Muscle layer of duodenum (tissue), 2 donors: ENCODE results near the gene SNTG2.
"Not testable (repeated sequence)": the region's sequence is repeated elsewhere in the genome, so short reads cannot be mapped to it uniquely, and the experiment has no call there.

Experiments used
- H3K27ac ChIP-seq: one replicate; pipeline ENCODE4 v1.7.0; 2013; ENCODE audit warnings: mild to moderate bottlenecking, low read length
- H3K27me3 ChIP-seq: one replicate; pipeline ENCODE4 v1.7.0; 2013; ENCODE audit warnings: low read depth, mild to moderate bottlenecking, control low read depth, low read length
- H3K36me3 ChIP-seq, 2 donors: one replicate each; pipeline ENCODE4 v1.7.0; 2013; ENCODE audit warnings: low read length in 2 of 2, control low read depth in 1 of 2, mild to moderate bottlenecking in 1 of 2; ENCODE audit not compliant: insufficient read depth in 2 of 2, control insufficient read depth in 1 of 2
- H3K4me1 ChIP-seq, 2 donors: one replicate each; pipeline ENCODE4 v1.7.0; 2013; ENCODE audit warnings: low read length in 2 of 2, mild to moderate bottlenecking in 2 of 2, control low read depth in 1 of 2, moderate library complexity in 1 of 2; ENCODE audit not compliant: insufficient read depth in 2 of 2, control insufficient read depth in 1 of 2
- H3K4me3 ChIP-seq, 2 donors: one replicate each; pipeline ENCODE4 v1.7.0; 2013; ENCODE audit warnings: low read length in 2 of 2, low read depth in 1 of 2, mild to moderate bottlenecking in 1 of 2
- H3K9me3 ChIP-seq, 2 donors: one replicate each; pipeline ENCODE4 v1.7.0; 2013; ENCODE audit warnings: low read length in 2 of 2, control low read depth in 1 of 2, mild to moderate bottlenecking in 1 of 2; ENCODE audit not compliant: control insufficient read depth in 1 of 2
- donor health status: healthy.

Gene SNTG2

GRCh38 chr2:1414121-1414520 is 463.5 kb downstream of the SNTG2 start:
- Histone ChIP-seq H3K4me3 (no peak overlapping the region), H3K36me3 (no peaks in the 10 kb centered on the region), H3K27ac (no peak overlapping the region), H3K4me1 (no peaks in the 10 kb centered on the region), H3K9me3 (no peaks in the 10 kb centered on the region), H3K27me3 (no peaks in the 10 kb centered on the region)

- not testable (repeated sequence) for H3K36me3 ChIP-seq, H3K4me1 ChIP-seq, H3K9me3 ChIP-seq, H3K4me3 ChIP-seq, H3K27me3 ChIP-seq, H3K27ac ChIP-seq
Observed at GRCh38 chr2:1414901-1415300, 464.3 kb downstream of the SNTG2 start.

GRCh38 chr2:1415501-1415900 is 464.9 kb downstream of the SNTG2 start:
- no peaks in the 10 kb centered on the region for H3K4me1 ChIP-seq
- no peaks in the 10 kb centered on the region for H3K36me3 ChIP-seq
- no peaks in the 10 kb centered on the region for H3K9me3 ChIP-seq
- no peaks in the 10 kb centered on the region for H3K27me3 ChIP-seq
- no peak overlapping the region for H3K4me3 ChIP-seq
- no peak overlapping the region for H3K27ac ChIP-seq
